Posterior vena cava (tissue), 2 donors: ENCODE data around the gene WDR1. TPM values are rescaled to one million over a fixed set of nuclear protein-coding genes. Genes with fewer than 3 reads are reported as not detected.

Experiments used
- DNase-seq: peaks from one replicate; pipeline ENCODE4 v3.0.0-alpha.2; 2020; ENCODE audit warnings: low spot score
- intact Hi-C, 2 donors: fragments of 100-400 bp; cut with DNase I; formaldehyde crosslinking; loops; one replicate each; pipeline versions ENCODE4 v1.14.1 to v1.14.2; 2022 to 2023
- total RNA-seq, 2 donors: library from RNA; stranded (reverse); fragmentation: NEBNext Ultra II Directional; extraction: Animal tissue kit (Norgen Biotek cat#: 25700); gene quantifications; one replicate each; pipeline ENCODE4 v1.2.1, GENCODE V29; 2021
- donor health status: DM: yes; HTN: yes; CAD: no.
- donor health status: DM: yes; HTN: yes; CAD: no.

The WDR1 gene
- total RNA-seq, 2 donors from 2014 or later: 575 to 698 TPM

DNA sequence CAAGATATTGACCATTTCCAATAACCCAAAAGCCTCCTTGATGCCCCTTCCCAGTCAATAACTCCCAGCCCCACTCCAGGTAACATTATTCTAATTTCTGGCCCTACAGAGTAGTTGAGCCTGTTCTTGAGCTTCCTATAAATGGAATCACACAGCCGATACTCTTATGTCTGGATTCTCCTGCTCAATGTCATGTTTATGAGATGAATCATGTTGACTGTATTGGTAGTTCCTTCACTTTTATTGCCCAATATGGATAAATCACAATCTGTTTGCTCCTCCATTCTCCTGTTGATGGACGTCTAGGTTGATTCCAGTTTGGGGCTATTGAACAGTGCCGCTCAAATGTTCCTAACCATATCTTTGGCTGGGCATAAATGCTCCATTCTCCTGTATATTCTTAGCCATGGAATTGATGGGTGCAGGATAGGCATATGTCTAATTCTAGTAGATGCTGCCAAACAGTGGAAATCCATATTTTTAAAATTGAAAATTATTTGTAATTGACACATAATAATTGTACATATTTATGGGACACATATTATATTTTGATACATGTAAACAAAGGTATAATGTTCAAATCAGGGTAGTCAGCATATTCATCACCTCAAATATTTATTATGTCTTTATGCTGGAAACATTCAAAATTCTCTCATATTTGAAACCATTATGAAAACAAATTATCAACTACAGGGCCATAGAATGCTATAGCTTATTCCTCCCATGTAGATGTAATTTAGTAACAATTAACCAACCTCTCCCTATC lies 54.8 kb downstream of the WDR1 start:
- intact Hi-C loops: loop anchor here (10.0 kb wide), 1 partner anchor 297 kb away; no protein-coding TSS in a partner anchor

GRCh38 chr4:10058371-10058770 lies 58.2 kb downstream of the WDR1 start:
- intact Hi-C loops: no loop called here
- no peak for DNase-seq

More for the DNA sequence above, 54.8 kb downstream of the WDR1 start:
- DNase-seq: no peak

GRCh38 chr4:10057023-10057395 lies 59.6 kb downstream of the WDR1 start:
- intact Hi-C loops: no loop called here
- no peak for DNase-seq

GRCh38 chr4:10056334-10057022 lies 60.1 kb downstream of the WDR1 start:
- intact Hi-C loops: no loop called here
- no peak for DNase-seq

- no peak for DNase-seq
- intact Hi-C loops: no loop called here
These were observed 60.7 kb downstream of the WDR1 start for GRCh38 chr4:10055871-10056270.

- intact Hi-C loops: no loop called here
These were observed 62.0 kb downstream of the WDR1 start for GRCh38 chr4:10054571-10055041.

GRCh38 chr4:10053635-10054453 lies 62.8 kb downstream of the WDR1 start:
- no peak for DNase-seq
- intact Hi-C loops: no loop called here

More at GRCh38 chr4:10054571-10055041, 62.0 kb downstream of the WDR1 start:
- DNase-seq: no peak

DNA sequence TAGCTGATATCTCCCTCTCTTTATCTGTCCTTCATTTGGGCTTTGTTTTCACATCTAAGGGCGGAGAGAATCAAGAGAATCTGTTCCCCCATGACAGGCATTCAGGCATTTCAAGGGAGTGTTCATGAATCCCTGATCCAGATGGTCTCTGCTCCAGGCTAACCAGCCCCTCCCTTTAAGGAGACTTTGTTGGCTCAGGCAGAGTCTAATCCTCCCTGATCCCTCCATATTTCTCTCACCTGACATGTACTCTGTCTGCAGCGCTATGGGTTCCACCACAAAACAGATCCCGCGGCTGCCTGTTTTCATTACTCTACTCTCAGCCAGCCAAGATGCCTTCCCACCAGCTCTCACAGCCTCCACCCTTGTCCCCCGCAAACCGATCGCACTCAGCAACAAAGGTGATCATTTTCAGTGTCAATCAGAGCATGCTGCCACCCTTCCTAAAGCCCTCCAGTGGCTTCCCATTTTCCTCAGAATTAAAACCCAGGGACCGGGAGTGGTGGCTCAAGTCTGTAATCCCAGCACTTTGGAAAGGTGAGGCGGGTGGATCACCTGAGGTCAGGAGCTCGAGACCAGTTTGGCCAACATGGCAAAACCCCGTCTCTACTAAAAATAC lies 65.0 kb downstream of the WDR1 start:
- no peak for DNase-seq
- intact Hi-C loops: no loop called here

GRCh38 chr4:10050721-10051120 lies 65.9 kb downstream of the WDR1 start:
- no peak for DNase-seq
- intact Hi-C loops: no loop called here

DNA sequence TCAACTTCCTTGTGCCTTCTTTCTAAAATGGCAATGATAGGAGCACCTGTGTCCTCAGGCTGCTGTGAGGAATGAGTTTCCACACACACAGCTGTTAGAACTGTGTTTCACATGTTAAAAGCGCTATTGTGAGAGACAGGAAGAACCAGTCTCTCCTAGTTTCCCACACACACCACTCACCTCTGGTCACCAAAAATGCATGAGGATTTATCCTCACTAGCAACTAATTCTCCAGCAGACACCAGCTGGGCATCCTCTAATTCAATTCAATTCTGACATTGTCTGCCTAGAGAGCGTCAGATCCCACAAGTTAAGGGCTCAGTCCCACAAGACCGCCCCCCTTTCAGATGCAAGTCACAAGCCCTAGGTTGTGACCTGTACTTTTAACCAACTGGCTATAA lies 66.3 kb downstream of the WDR1 start:
- no peak for DNase-seq
- intact Hi-C loops: no loop called here

GRCh38 chr4:10048941-10049697 lies 67.5 kb downstream of the WDR1 start:
- intact Hi-C loops: no loop called here
- no peak for DNase-seq

- no peak for DNase-seq
- intact Hi-C loops: no loop called here
These were observed 68.6 kb downstream of the WDR1 start for GRCh38 chr4:10047967-10048366.

GRCh38 chr4:10046471-10046870 lies 70.1 kb downstream of the WDR1 start:
- intact Hi-C loops: no loop called here
- DNase-seq: no peak

DNA sequence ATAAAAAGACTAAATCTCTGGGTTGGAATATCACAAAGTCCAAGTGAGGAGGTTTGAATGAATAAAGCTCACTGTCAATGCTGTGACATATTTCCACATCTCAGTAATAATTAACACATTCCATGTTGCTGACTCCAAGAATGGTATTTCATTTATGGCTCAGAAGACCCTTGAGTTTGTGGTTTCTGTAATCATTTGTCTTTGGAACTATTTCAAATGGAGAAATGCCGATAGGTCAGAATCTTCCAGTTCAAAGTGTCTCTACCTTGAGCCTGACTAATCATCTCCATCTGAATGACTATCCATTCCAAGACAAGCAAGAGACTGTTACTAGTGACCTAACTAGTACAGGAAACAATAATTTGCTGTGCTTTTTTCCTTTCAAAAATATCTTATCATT lies 71.1 kb downstream of the WDR1 start:
- intact Hi-C loops: no loop called here
- DNase-seq: no peak

DNA sequence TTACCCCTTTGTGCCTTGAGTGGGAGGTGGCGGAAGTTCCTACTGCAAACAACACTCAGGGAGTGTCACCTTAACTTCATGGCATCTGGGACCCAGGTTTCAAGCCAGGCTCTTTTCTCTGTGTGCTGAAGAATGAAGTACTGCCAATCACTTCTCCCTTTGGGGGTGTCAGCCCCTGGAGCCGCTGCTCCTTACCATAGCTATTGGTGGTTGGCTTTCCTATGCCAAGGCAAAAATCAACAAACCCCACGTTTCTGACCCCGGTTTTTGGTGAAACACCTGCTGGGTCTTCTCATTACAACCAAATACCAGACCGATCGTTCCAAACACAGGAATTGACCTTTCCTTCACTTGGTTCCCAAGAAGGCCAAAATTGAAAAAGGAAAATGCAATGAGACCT lies 75.6 kb downstream of the WDR1 start:
- intact Hi-C loops: no loop called here
- DNase-seq: no peak

- intact Hi-C loops: no loop called here
- no peak for DNase-seq
These were observed 76.3 kb downstream of the WDR1 start for GRCh38 chr4:10040049-10040892.

DNA sequence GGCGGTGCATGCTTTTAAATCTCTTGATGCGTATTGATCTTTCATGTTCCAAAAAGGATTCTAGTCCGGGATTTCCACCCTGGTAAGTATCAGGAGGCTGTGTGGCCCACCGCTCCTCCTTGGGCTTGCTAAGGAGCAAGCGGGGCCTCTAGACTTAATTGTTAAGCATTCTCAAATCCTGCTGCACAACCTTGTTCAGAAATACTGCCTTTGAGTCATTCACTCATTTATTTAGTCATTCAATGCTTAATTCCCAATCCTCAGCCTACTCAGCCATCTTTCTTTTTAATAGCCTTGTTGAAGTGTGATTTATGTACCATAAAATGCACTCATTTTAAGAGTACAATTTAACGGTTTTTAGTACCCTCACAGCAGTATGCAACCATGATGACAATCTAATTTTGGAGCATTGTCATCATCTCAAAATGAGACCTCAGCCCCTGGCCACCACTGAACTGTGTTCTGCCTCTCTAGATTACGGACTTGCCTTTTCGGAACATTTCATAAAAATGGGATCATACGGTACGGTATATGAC lies 79.7 kb downstream of the WDR1 start:
- intact Hi-C loops: no loop called here
- DNase-seq: no peak

GRCh38 chr4:10035130-10035529 lies 81.5 kb downstream of the WDR1 start:
- no peak for DNase-seq
- intact Hi-C loops: no loop called here
